PC-3 (cell line): ENCODE results near the gene PIGZ.

Experiments
- EZH2 ChIP-seq: fragments of 300-600 bp; sonication (generic); IDR thresholded peaks from one replicate; pipeline ENCODE4 v1.6.1; 2017; ENCODE audit warnings: antibody characterized with exemption, mild to moderate bottlenecking, low read length; ENCODE audit not compliant: unreplicated experiment
- TF ChIP-seq, protein P1 (sequence below): fragments of 300-600 bp; sonication (generic); conservative IDR thresholded peaks from 2 replicates; pipeline ENCODE4 v1.5.1; 2017; ENCODE audit warnings: antibody characterized with exemption, low read depth, mild to moderate bottlenecking, low read length

DNA sequence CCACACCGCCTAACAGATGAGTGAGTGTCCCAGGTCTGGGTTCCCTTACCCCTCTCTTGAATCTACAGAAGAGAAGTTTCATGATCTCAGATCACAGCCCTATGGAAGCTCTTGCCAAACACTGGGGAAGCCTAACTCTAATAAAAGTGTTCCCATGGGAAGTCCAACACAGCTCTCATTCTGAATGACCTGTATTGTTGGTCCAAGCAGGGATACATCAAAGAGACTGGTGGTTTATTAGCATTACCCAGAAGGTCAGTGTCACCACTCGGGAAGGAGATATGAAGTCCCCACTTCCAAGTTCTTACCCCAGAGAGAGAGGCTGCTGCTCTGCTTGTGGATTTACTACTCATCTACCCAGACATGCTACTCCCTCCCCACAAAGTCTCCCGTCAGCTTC lies 17.3 kb downstream of the PIGZ start:
- TF ChIP-seq, protein P1, sequence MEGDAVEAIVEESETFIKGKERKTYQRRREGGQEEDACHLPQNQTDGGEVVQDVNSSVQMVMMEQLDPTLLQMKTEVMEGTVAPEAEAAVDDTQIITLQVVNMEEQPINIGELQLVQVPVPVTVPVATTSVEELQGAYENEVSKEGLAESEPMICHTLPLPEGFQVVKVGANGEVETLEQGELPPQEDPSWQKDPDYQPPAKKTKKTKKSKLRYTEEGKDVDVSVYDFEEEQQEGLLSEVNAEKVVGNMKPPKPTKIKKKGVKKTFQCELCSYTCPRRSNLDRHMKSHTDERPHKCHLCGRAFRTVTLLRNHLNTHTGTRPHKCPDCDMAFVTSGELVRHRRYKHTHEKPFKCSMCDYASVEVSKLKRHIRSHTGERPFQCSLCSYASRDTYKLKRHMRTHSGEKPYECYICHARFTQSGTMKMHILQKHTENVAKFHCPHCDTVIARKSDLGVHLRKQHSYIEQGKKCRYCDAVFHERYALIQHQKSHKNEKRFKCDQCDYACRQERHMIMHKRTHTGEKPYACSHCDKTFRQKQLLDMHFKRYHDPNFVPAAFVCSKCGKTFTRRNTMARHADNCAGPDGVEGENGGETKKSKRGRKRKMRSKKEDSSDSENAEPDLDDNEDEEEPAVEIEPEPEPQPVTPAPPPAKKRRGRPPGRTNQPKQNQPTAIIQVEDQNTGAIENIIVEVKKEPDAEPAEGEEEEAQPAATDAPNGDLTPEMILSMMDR: no peak
- no peak for TF ChIP-seq EZH2
